VCaP (cell line): ENCODE data around the gene VWA7.
A peak's percentile ranks its signal among the peaks of the same experiment; 100 is the strongest.

Source experiments
- H3K27ac ChIP-seq: fragments of 450-650 bp; 2 replicates; pipeline ENCODE4 v1.5.1; 2017
- CTCF ChIP-seq: fragments of 450-650 bp; conservative IDR thresholded peaks from 2 replicates; pipeline ENCODE4 v1.5.1; 2017; ENCODE audit warnings: mild to moderate bottlenecking, moderate library complexity

Gene VWA7

GRCh38 chr6:31769684-31770371 lies 7.3 kb downstream of the VWA7 start:
- no peak overlapping the region for H3K27ac ChIP-seq
- peak; percentile 86 for TF ChIP-seq CTCF

- no peak for TF ChIP-seq CTCF
- H3K27ac ChIP-seq, result no peak overlapping the region
Measured at GRCh38 chr6:31768363-31769257, 8.5 kb downstream of the VWA7 start.

GRCh38 chr6:31767096-31767645 lies 10.0 kb downstream of the VWA7 start:
- TF ChIP-seq CTCF, result no peak
- H3K27ac ChIP-seq, result no peak overlapping the region

GRCh38 chr6:31765910-31766794 lies 11.0 kb downstream of the VWA7 start:
- TF ChIP-seq CTCF, result no peak
- H3K27ac ChIP-seq, result no peak overlapping the region

- no peak for TF ChIP-seq CTCF
- no peak overlapping the region for H3K27ac ChIP-seq
Measured at GRCh38 chr6:31765559-31765909, 11.6 kb downstream of the VWA7 start.

GRCh38 chr6:31764198-31764597 lies 12.9 kb downstream of the VWA7 start:
- H3K27ac ChIP-seq, result no peak overlapping the region

More at GRCh38 chr6:31764198-31764597, 12.9 kb downstream of the VWA7 start:
- TF ChIP-seq CTCF, result no peak
